ENCODE results near the gene NR6A1. TPM values are rescaled to one million over a fixed set of nuclear protein-coding genes. Genes with fewer than 3 reads are reported as not detected.

NR6A1 gene
- total RNA-seq, 2 donors from 2014 or later: 0.71 to 4.6 TPM

- no peak overlapping the region for H3K27ac ChIP-seq
- no peaks in the 10 kb centered on the region for H3K4me1 ChIP-seq (ENCODE audit: control insufficient read depth in 1 of 2, low read depth in 2 of 2)
- ATAC-seq (ENCODE audit: insufficient number of reproducible peaks, low FRiP score, low read depth) (no peak), DNase-seq (ENCODE audit: low spot score) (no peak)
- TF ChIP-seq, protein P1, sequence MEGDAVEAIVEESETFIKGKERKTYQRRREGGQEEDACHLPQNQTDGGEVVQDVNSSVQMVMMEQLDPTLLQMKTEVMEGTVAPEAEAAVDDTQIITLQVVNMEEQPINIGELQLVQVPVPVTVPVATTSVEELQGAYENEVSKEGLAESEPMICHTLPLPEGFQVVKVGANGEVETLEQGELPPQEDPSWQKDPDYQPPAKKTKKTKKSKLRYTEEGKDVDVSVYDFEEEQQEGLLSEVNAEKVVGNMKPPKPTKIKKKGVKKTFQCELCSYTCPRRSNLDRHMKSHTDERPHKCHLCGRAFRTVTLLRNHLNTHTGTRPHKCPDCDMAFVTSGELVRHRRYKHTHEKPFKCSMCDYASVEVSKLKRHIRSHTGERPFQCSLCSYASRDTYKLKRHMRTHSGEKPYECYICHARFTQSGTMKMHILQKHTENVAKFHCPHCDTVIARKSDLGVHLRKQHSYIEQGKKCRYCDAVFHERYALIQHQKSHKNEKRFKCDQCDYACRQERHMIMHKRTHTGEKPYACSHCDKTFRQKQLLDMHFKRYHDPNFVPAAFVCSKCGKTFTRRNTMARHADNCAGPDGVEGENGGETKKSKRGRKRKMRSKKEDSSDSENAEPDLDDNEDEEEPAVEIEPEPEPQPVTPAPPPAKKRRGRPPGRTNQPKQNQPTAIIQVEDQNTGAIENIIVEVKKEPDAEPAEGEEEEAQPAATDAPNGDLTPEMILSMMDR (IDR thresholded peaks at IDR 0.05): no peak
- H3K4me3 ChIP-seq: no peak overlapping the region
- H3K27me3 ChIP-seq (replicated peaks; ENCODE audit: insufficient read depth): no peaks in the 10 kb centered on the region
- H3K9me3 ChIP-seq: no peaks in the 10 kb centered on the region
- H3K36me3 ChIP-seq: no peaks in the 10 kb centered on the region
Measured at GRCh38 chr9:124514125-124514524, 257.0 kb downstream of the NR6A1 start.

- Histone ChIP-seq H3K4me1 (ENCODE audit: control insufficient read depth in 1 of 2, low read depth in 2 of 2) (no peaks in the 10 kb centered on the region), H3K36me3 (no peaks in the 10 kb centered on the region), H3K9me3 (no peaks in the 10 kb centered on the region), H3K4me3 (no peak overlapping the region), H3K27ac (no peak overlapping the region), H3K27me3 (replicated peaks; ENCODE audit: insufficient read depth) (no peaks in the 10 kb centered on the region)
- DNase-seq (ENCODE audit: low spot score) (no peak), ATAC-seq (ENCODE audit: insufficient number of reproducible peaks, low FRiP score, low read depth) (no peak)
- TF ChIP-seq, protein P1 (IDR thresholded peaks at IDR 0.05): no peak
Measured at GRCh38 chr9:124513376-124513994, 257.6 kb downstream of the NR6A1 start.

DNA sequence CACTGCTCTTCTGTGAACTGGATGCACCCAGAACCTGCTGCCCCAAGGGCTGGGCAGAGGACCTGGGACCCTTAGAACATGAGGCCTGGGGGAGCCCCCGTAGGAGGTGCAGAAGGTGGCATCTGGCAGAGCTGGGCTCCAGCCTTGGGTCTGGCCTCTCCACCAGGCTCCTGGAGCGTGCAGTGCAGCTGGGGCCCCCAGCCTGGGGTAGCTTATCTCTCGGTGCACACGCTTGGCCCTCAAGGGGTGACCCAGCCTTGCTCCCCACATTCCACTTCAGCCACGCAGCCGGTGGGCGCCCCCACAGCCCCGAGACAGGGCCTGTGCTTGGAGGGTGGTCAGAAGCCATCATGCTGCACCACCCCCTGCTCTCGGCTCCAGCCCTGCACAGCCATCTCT is 258.3 kb downstream of the NR6A1 start:
- no peak for ATAC-seq (ENCODE audit: insufficient number of reproducible peaks, low FRiP score, low read depth)
- Histone ChIP-seq H3K27me3 (replicated peaks; ENCODE audit: insufficient read depth) (no peaks in the 10 kb centered on the region), H3K36me3 (no peaks in the 10 kb centered on the region), H3K9me3 (no peaks in the 10 kb centered on the region), H3K4me3 (no peak overlapping the region), H3K4me1 (ENCODE audit: control insufficient read depth in 1 of 2, low read depth in 2 of 2) (no peaks in the 10 kb centered on the region), H3K27ac (no peak overlapping the region)
- TF ChIP-seq, protein P1 (IDR thresholded peaks at IDR 0.05): no peak
- no peak for DNase-seq (ENCODE audit: low spot score)

GRCh38 chr9:124511891-124512805 is 259.0 kb downstream of the NR6A1 start:
- no peaks in the 10 kb centered on the region for H3K9me3 ChIP-seq
- TF ChIP-seq, protein P1 (IDR thresholded peaks at IDR 0.05): no peak
- H3K27me3 ChIP-seq (replicated peaks; ENCODE audit: insufficient read depth): no peaks in the 10 kb centered on the region
- ATAC-seq (ENCODE audit: insufficient number of reproducible peaks, low FRiP score, low read depth) (no peak), DNase-seq (ENCODE audit: low spot score) (no peak)
- no peak overlapping the region for H3K27ac ChIP-seq
- no peaks in the 10 kb centered on the region for H3K4me1 ChIP-seq (ENCODE audit: control insufficient read depth in 1 of 2, low read depth in 2 of 2)
- H3K36me3 ChIP-seq: no peaks in the 10 kb centered on the region
- H3K4me3 ChIP-seq: no peak overlapping the region

DNA sequence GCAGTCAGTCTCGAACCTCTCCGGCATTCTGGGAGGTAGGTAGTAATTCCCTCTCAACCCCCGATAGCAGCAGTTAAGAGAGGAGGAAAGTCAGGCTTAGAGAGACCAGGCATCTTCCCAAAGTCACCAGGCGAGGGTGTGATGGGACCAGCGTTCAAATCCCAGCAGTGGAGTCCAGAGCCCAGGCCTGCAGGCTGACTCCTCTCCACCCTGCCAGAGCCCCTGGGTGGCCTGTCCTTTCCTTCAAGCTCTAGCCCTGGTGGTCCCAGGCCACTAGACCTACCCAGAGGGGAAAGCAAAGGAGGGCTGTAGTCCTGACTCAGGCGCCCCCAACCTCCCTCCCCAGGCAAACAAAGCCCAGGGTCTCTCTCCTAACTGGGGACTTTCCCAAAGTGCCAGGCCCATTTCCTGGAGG is 259.7 kb downstream of the NR6A1 start:
- no peaks in the 10 kb centered on the region for H3K9me3 ChIP-seq
- no peaks in the 10 kb centered on the region for H3K4me1 ChIP-seq (ENCODE audit: control insufficient read depth in 1 of 2, low read depth in 2 of 2)
- no peaks in the 10 kb centered on the region for H3K27me3 ChIP-seq (replicated peaks; ENCODE audit: insufficient read depth)
- H3K27ac ChIP-seq: no peak overlapping the region
- no peak for ATAC-seq (ENCODE audit: insufficient number of reproducible peaks, low FRiP score, low read depth)
- no peaks in the 10 kb centered on the region for H3K36me3 ChIP-seq
- H3K4me3 ChIP-seq: no peak overlapping the region
- TF ChIP-seq, protein P1 (IDR thresholded peaks at IDR 0.05): no peak
- no peak for DNase-seq (ENCODE audit: low spot score)

All from thoracic aorta (tissue), 2 donors.